GM21381 (cell line): ENCODE data around the gene ANKRD18B.
"Not testable (repeated sequence)": the region's sequence is repeated elsewhere in the genome, so short reads cannot be mapped to it uniquely, and the experiment has no call there.

Source experiments
- ATAC-seq: cut with Tn5 transposase; IDR thresholded peaks from one replicate; pipeline ENCODE4 v1.9.1; 2021; ENCODE audit warnings: mild to moderate bottlenecking, moderate library complexity; ENCODE audit not compliant: unreplicated experiment

The ANKRD18B gene

GRCh38 chr9:33533958-33534357, 9.9 kb downstream of the ANKRD18B start:
- not testable (repeated sequence) for ATAC-seq

GRCh38 chr9:33535541-33535940, 11.5 kb downstream of the ANKRD18B start:
- no peak for ATAC-seq

- ATAC-seq, result not testable (repeated sequence)
Measured at GRCh38 chr9:33543463-33543862, 19.4 kb downstream of the ANKRD18B start.

- ATAC-seq, result not testable (repeated sequence)
Measured at GRCh38 chr9:33545715-33546114, 21.7 kb downstream of the ANKRD18B start.

GRCh38 chr9:33548816-33549215, 24.8 kb downstream of the ANKRD18B start:
- not testable (repeated sequence) for ATAC-seq

GRCh38 chr9:33549418-33549817, 25.4 kb downstream of the ANKRD18B start:
- not testable (repeated sequence) for ATAC-seq

GRCh38 chr9:33551183-33551582, 27.1 kb downstream of the ANKRD18B start:
- ATAC-seq, result not testable (repeated sequence)

GRCh38 chr9:33552315-33552725, 28.3 kb downstream of the ANKRD18B start:
- ATAC-seq, result not testable (repeated sequence)

GRCh38 chr9:33560217-33560616, 36.2 kb downstream of the ANKRD18B start:
- not testable (repeated sequence) for ATAC-seq

- not testable (repeated sequence) for ATAC-seq
Measured at GRCh38 chr9:33562196-33562595, 38.1 kb downstream of the ANKRD18B start.

GRCh38 chr9:33567776-33568175, 43.7 kb downstream of the ANKRD18B start:
- not testable (repeated sequence) for ATAC-seq

- not testable (repeated sequence) for ATAC-seq
Measured at GRCh38 chr9:33577786-33578185, 53.7 kb downstream of the ANKRD18B start.

GRCh38 chr9:33579996-33580395, 55.9 kb downstream of the ANKRD18B start:
- not testable (repeated sequence) for ATAC-seq

GRCh38 chr9:33582686-33583085, 58.6 kb downstream of the ANKRD18B start:
- ATAC-seq, result not testable (repeated sequence)

GRCh38 chr9:33586128-33586527, 62.1 kb downstream of the ANKRD18B start:
- ATAC-seq, result not testable (repeated sequence)

- not testable (repeated sequence) for ATAC-seq
Measured at GRCh38 chr9:33587799-33588198, 63.7 kb downstream of the ANKRD18B start.

- ATAC-seq, result not testable (repeated sequence)
Measured at GRCh38 chr9:33588876-33589275, 64.8 kb downstream of the ANKRD18B start.

- not testable (repeated sequence) for ATAC-seq
Measured at GRCh38 chr9:33590857-33591256, 66.8 kb downstream of the ANKRD18B start.

GRCh38 chr9:33596974-33597373, 72.9 kb downstream of the ANKRD18B start:
- not testable (repeated sequence) for ATAC-seq

- not testable (repeated sequence) for ATAC-seq
Measured at GRCh38 chr9:33597386-33597785, 73.3 kb downstream of the ANKRD18B start.

GRCh38 chr9:33598796-33599379, 74.8 kb downstream of the ANKRD18B start:
- not testable (repeated sequence) for ATAC-seq

- not testable (repeated sequence) for ATAC-seq
Measured at GRCh38 chr9:33600911-33601310, 76.9 kb downstream of the ANKRD18B start.

GRCh38 chr9:33604249-33604648, 80.2 kb downstream of the ANKRD18B start:
- ATAC-seq, result not testable (repeated sequence)
